GM12878 (cell line): Measurements from ENCODE around the gene EMP1. TPM values are rescaled to one million over a fixed set of nuclear protein-coding genes. Genes with fewer than 3 reads are reported as not detected.

Experiments
- ATAC-seq: fragments of 200-7000 bp; cut with Tn5 transposase; 3 replicates; pipeline ENCODE4 v1.9.1; 2020; ENCODE audit warnings: mild to moderate bottlenecking, moderate library complexity
- BruUV-seq: library from RNA; stranded (reverse); fragments of 400-500 nt; replicated peaks from 2 replicates; lab custom pipeline; 2021; lab: Mats Ljungman, UMichigan
- CTCF ChIA-PET: fragments of 300-600 bp; sonication (Branson Sonifier 250); formaldehyde crosslinking; extraction: SDS; loops from one replicate; lab custom pipeline; 2021; ENCODE audit warnings: inconsistent platforms; lab: Yijun Ruan, JAX
- POLR2A ChIA-PET: fragments of 350-600 bp; formaldehyde crosslinking; extraction: SDS; loops from one replicate; lab custom pipeline; 2021; ENCODE audit warnings: inconsistent platforms; lab: Charles Lee
- RAD21 ChIA-PET: fragments of 300-600 bp; sonication (Branson Sonifier 250); formaldehyde crosslinking; loops from one replicate; lab custom pipeline; 2023; ENCODE audit warnings: antibody characterized with exemption; ENCODE audit not compliant: unreplicated experiment; lab: Charles Lee
- SMC1A ChIA-PET: fragments of 300-600 bp; sonication (Branson Sonifier 250); formaldehyde crosslinking; loops from one replicate; lab custom pipeline; 2023; ENCODE audit not compliant: unreplicated experiment, uncharacterized antibody; lab: Charles Lee
- DNase-seq: peaks from one replicate; pipeline ENCODE4 v3.0.0-alpha.2; 2011; ENCODE audit warnings: low read depth, low spot score
- FAIRE-seq: peaks from 3 replicates; lab custom pipeline; 2011; peaks lifted over from hg19 to GRCh38; lab: Jason Lieb, UNC
- H2AFZ ChIP-seq: 2 replicates; pipeline ENCODE4 v1.6.0; 2011; ENCODE audit warnings: low read depth, low read length, control low read depth; ENCODE audit not compliant: control insufficient read depth
- H3K27ac ChIP-seq: 2 replicates; pipeline ENCODE4 v1.5.1; 2011; ENCODE audit warnings: control low read depth; ENCODE audit not compliant: control insufficient read depth, insufficient read depth
- H3K27me3 ChIP-seq, 2 experiments: replicated peaks in 1 of 2; 2 replicates each; pipeline versions ENCODE4 v1.6.0 to v1.6.1; 2011; ENCODE audit warnings: low read length in 1 of 2; ENCODE audit not compliant: control insufficient read depth in 2 of 2, insufficient read depth in 2 of 2
- H3K36me3 ChIP-seq, 2 experiments: 2 replicates each; pipeline ENCODE4 v1.5.1; 2011; ENCODE audit warnings: low read length in 1 of 2; ENCODE audit not compliant: control insufficient read depth in 2 of 2, insufficient read depth in 2 of 2
- H3K4me1 ChIP-seq: 2 replicates; pipeline ENCODE4 v1.6.1; 2011; ENCODE audit warnings: mild to moderate bottlenecking, low read length, moderate library complexity, mixed read lengths; ENCODE audit not compliant: control insufficient read depth, insufficient read depth
- H3K4me2 ChIP-seq: 2 replicates; pipeline ENCODE4 v1.6.0; 2011; ENCODE audit warnings: control low read depth; ENCODE audit not compliant: control insufficient read depth, insufficient read depth
- H3K4me3 ChIP-seq: fragments of 200-600 bp; sonication (generic); 2 replicates; pipeline ENCODE4 v1.5.1; 2016
- H3K79me2 ChIP-seq: 2 replicates; pipeline ENCODE4 v1.6.0; 2011; ENCODE audit warnings: low read length; ENCODE audit not compliant: control insufficient read depth, insufficient read depth
- H3K9ac ChIP-seq: 2 replicates; pipeline ENCODE4 v1.8.0; 2011; ENCODE audit warnings: low read length, control low read depth, mixed read lengths; ENCODE audit not compliant: control insufficient read depth, insufficient read depth
- H3K9me3 ChIP-seq: replicated peaks from 3 replicates; pipeline ENCODE4 v1.5.1; 2011; ENCODE audit warnings: mild to moderate bottlenecking, low read length; ENCODE audit not compliant: control insufficient read depth, insufficient read depth
- H4K20me1 ChIP-seq: 2 replicates; pipeline ENCODE4 v1.6.0; 2011; ENCODE audit not compliant: control insufficient read depth, insufficient read depth
- BCL11A ChIP-seq: IDR thresholded peaks from 2 replicates; pipeline ENCODE4 v1.6.1; 2011; ENCODE audit warnings: low read depth, low read length
- CHD2 ChIP-seq: IDR thresholded peaks from 2 replicates; pipeline ENCODE4 v1.6.1; 2011; ENCODE audit warnings: low read depth, low read length, improper control_type of control experiment, borderline replicate concordance
- CHD4 ChIP-seq: fragments of 200-600 bp; sonication (generic); IDR thresholded peaks from 2 replicates; pipeline ENCODE4 v1.6.1; 2016; ENCODE audit warnings: mild to moderate bottlenecking
- NKRF ChIP-seq: fragments of 450-650 bp; conservative IDR thresholded peaks from 2 replicates; pipeline ENCODE4 v1.6.1; 2017; ENCODE audit warnings: mild to moderate bottlenecking, moderate library complexity
- POU2F2 ChIP-seq: IDR thresholded peaks from 3 replicates; pipeline ENCODE4 v1.6.1; 2011; ENCODE audit warnings: low read depth, mild to moderate bottlenecking, low read length, borderline replicate concordance
- TBL1XR1 ChIP-seq: IDR thresholded peaks from 2 replicates; pipeline ENCODE4 v1.6.1; 2012; ENCODE audit warnings: low read depth, low read length, improper control_type of control experiment
- YBX1 ChIP-seq: fragments of 450-650 bp; IDR thresholded peaks from 2 replicates; pipeline ENCODE4 v1.6.1; 2016; ENCODE audit warnings: antibody characterized with exemption
- ZBTB4 ChIP-seq: fragments of 450-650 bp; formaldehyde crosslinking; IDR thresholded peaks from 2 replicates; pipeline ENCODE4 v1.4.0; 2022; ENCODE audit warnings: mild to moderate bottlenecking, moderate library complexity
- WGBS: methylation state at CpG from one replicate; pipeline ENCODE4 v1.1.6; 2016; ENCODE audit warnings: low lambda C conversion rate; ENCODE audit not compliant: insufficient replicate concordance, insufficient coverage; ENCODE audit errors: missing lambda C conversion rate; 5-methylcytosine and 5-hydroxymethylcytosine counted together
- in situ Hi-C: fragments of 300-500 bp; cut with MboI; formaldehyde crosslinking; loops from 9 replicates; pipeline ENCODE4 v1.14.3; 2018; ENCODE audit warnings: mixed read lengths
- intact Hi-C: fragments of 100-400 bp; cut with micrococcal nuclease; formaldehyde crosslinking; loops from one replicate; pipeline ENCODE4 v1.14.2; 2022; ENCODE audit not compliant: unreplicated experiment
- polyA plus RNA-seq, 11 experiments: library from polyadenylated mRNA; depleted of rRNA in 4 of 11; unstranded in 6 of 11; stranded (reverse) in 5 of 11; fragments of >200 nt; fragmentation: Nextera tagmentation in 4 of 11; fragmentation: Illumina TruSeq in 1 of 11; extraction: Ambion mirVana in 4 of 11; extraction: Trizol in 1 of 11; gene quantifications; 1 replicate in 1 of 11; 2 replicates in 10 of 11; pipeline versions ENCODE4 v1.2.1 to v1.2.3, GENCODE V29; 2011 to 2016; ENCODE audit warnings: inconsistent platforms in 2 of 11, missing spikeins in 2 of 11, low read depth in 1 of 11
- total RNA-seq, 4 experiments: library from RNA; depleted of rRNA in 3 of 4; stranded (reverse); fragments of >200 nt in 3 of 4; fragmentation: Illumina TruSeq in 1 of 4; extraction: Trizol in 1 of 4; gene quantifications; 2 replicates each; pipeline versions ENCODE4 v1.2.1 to v1.2.3, GENCODE V29; 2013 to 2021
- TF ChIP-seq, protein P1 (sequence below): IDR thresholded peaks from 2 replicates; pipeline ENCODE4 v1.6.1; 2012; ENCODE audit warnings: low read depth, low read length, improper control_type of control experiment

The EMP1 gene
- total and polyA plus RNA-seq, 10 of the 15 experiments (the other 5 are each of a cell fraction or from before 2014, with no cell fraction given) = 0.09 to 0.90 (median 0.25) TPM; not detected in 1

GRCh38 chr12:13181375-13182070 is 15.0 kb upstream of the EMP1 start:
- Histone ChIP-seq H3K27me3 (peaks cover 10 to 12% of the 10 kb centered on the region in 2 experiments), H3K9ac (no peak overlapping the region), H3K4me1 (no peaks in the 10 kb centered on the region), H3K4me3 (no peak overlapping the region), H2AFZ (no peak overlapping the region), H3K79me2 (no peaks in the 10 kb centered on the region), H3K9me3 (no peaks in the 10 kb centered on the region), H3K4me2 (no peak overlapping the region), H3K27ac (no peak overlapping the region), H4K20me1 (no peaks in the 10 kb centered on the region), H3K36me3 (no peaks in the 10 kb centered on the region)
- in situ Hi-C loops = no loop called here
- ChIA-PET POLR2A (no interaction called here), RAD21 (interaction anchor here (0.6 kb wide), 1 partner anchor 158 kb away, joined by 3 read pairs; no protein-coding TSS in a partner anchor), CTCF (no interaction called here), SMC1A (interaction anchor here (0.6 kb wide), 1 partner anchor 392 kb away, joined by 4 read pairs; no protein-coding TSS in a partner anchor)
- FAIRE-seq (no peak), ATAC-seq (no peak), DNase-seq (no peak)
- 0% methylated on average over 3 of the region's 3 CpGs for WGBS
- intact Hi-C loops = no loop called here
- TF ChIP-seq YBX1 = no peak
- TF ChIP-seq TBL1XR1 = no peak
- no peak for TF ChIP-seq BCL11A
- TF ChIP-seq, protein P1, sequence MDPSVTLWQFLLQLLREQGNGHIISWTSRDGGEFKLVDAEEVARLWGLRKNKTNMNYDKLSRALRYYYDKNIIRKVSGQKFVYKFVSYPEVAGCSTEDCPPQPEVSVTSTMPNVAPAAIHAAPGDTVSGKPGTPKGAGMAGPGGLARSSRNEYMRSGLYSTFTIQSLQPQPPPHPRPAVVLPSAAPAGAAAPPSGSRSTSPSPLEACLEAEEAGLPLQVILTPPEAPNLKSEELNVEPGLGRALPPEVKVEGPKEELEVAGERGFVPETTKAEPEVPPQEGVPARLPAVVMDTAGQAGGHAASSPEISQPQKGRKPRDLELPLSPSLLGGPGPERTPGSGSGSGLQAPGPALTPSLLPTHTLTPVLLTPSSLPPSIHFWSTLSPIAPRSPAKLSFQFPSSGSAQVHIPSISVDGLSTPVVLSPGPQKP = no peak
- TF ChIP-seq CHD2 = no peak
- no peak for TF ChIP-seq CHD4
- TF ChIP-seq POU2F2 = no peak
- no peak for TF ChIP-seq NKRF
- TF ChIP-seq ZBTB4 = no peak
- no TSS peak for BruUV-seq
